SK-N-SH (cell line): ENCODE measurements around the gene AMDHD2. TPM values are rescaled to one million over a fixed set of nuclear protein-coding genes. Genes with fewer than 3 reads are reported as not detected.

ENCODE experiments used
- CTCF ChIA-PET: fragments of 300-600, 350-600 bp; formaldehyde crosslinking; extraction: SDS; loops from one replicate; lab custom pipeline; 2021; lab: Yijun Ruan, JAX
- POLR2A ChIA-PET: fragments of 350-600 bp; sonication (Branson Sonifier 250); formaldehyde crosslinking; extraction: SDS; loops from one replicate; lab custom pipeline; 2020; ENCODE audit warnings: antibody characterized with exemption, inconsistent platforms; lab: Yijun Ruan, JAX
- DNase-seq: peaks from one replicate; pipeline ENCODE4 v3.0.0; 2012
- H2AFZ ChIP-seq: fragments of 200-600 bp; sonication (generic); 2 replicates; pipeline ENCODE4 v1.8.1; 2016; ENCODE audit warnings: antibody characterized with exemption, mild to moderate bottlenecking, low read depth
- H3F3A ChIP-seq: fragments of 200-600 bp; sonication (generic); replicated peaks from 2 replicates; pipeline ENCODE3; 2016; ENCODE audit warnings: antibody characterized with exemption, mild to moderate bottlenecking; ENCODE audit not compliant: insufficient read depth
- H3K27ac ChIP-seq, 2 experiments: fragments of 200-500 bp in 1 of 2; fragments of 200-600 bp in 1 of 2; sonication (Bioruptor generic) in 1 of 2; sonication (generic), shearing (Covaris generic) in 1 of 2; 2 replicates each; pipeline versions ENCODE4 v1.5.1 to v1.6.1; 2014 to 2016; ENCODE audit warnings: low read depth in 2 of 2, inconsistent platforms in 1 of 2, low read length in 1 of 2, mild to moderate bottlenecking in 1 of 2, mixed read lengths in 1 of 2
- H3K27me3 ChIP-seq: fragments of 200-600 bp; sonication (generic), shearing (Covaris generic); 2 replicates; pipeline ENCODE4 v1.6.1; 2016; ENCODE audit warnings: mixed run types; ENCODE audit not compliant: insufficient read depth
- H3K36me3 ChIP-seq, 2 experiments: fragments of 200-500 bp in 1 of 2; fragments of 200-600 bp in 1 of 2; sonication (Bioruptor generic) in 1 of 2; sonication (generic) in 1 of 2; replicated peaks in 1 of 2; 2 replicates each; pipeline versions ENCODE3 to v1.5.1; 2014 to 2016; ENCODE audit warnings: low read length in 1 of 2, mild to moderate bottlenecking in 1 of 2; ENCODE audit not compliant: insufficient read depth in 2 of 2, control insufficient read depth in 1 of 2
- H3K4me1 ChIP-seq, 2 experiments: fragments of 200-500 bp in 1 of 2; fragments of 200-600 bp in 1 of 2; sonication (Bioruptor generic) in 1 of 2; sonication (generic), shearing (Covaris generic) in 1 of 2; 2 replicates each; pipeline versions ENCODE4 v1.5.1 to v1.6.1; 2014 to 2016; ENCODE audit warnings: low read depth in 1 of 2, low read length in 1 of 2, mixed run types in 1 of 2; ENCODE audit not compliant: insufficient read depth in 2 of 2, control insufficient read depth in 1 of 2
- H3K4me2 ChIP-seq: fragments of 200-600 bp; sonication (generic), shearing (Covaris generic); 2 replicates; pipeline ENCODE4 v1.6.1; 2017; ENCODE audit warnings: mixed run types
- H3K4me3 ChIP-seq, 2 experiments: fragments of 200-500 bp in 1 of 2; fragments of 200-600 bp in 1 of 2; sonication (Bioruptor generic) in 1 of 2; sonication (generic), shearing (Covaris generic) in 1 of 2; 2 replicates each; pipeline versions ENCODE4 v1.5.1 to v1.8.1; 2014 to 2016; ENCODE audit warnings: low read depth in 2 of 2, inconsistent platforms in 1 of 2, low read length in 1 of 2, mild to moderate bottlenecking in 1 of 2, mixed read lengths in 1 of 2, moderate library complexity in 1 of 2
- H3K79me2 ChIP-seq: fragments of 200-600 bp; sonication (generic); 2 replicates; pipeline ENCODE4 v1.8.1; 2017; ENCODE audit warnings: mild to moderate bottlenecking; ENCODE audit not compliant: insufficient read depth
- H3K9ac ChIP-seq: fragments of 200-600 bp; sonication (generic); 2 replicates; pipeline ENCODE4 v1.6.1; 2017; ENCODE audit warnings: mixed run types
- H3K9me2 ChIP-seq: fragments of 200-600 bp; sonication (generic); 2 replicates; pipeline ENCODE4 v1.6.1; 2017; ENCODE audit warnings: mixed run types
- H3K9me3 ChIP-seq: fragments of 200-600 bp; sonication (generic); 2 replicates; pipeline ENCODE4 v1.6.1; 2017; ENCODE audit warnings: mixed run types, mild to moderate bottlenecking, moderate library complexity
- H4K20me1 ChIP-seq: fragments of 200-600 bp; sonication (generic); 2 replicates; pipeline ENCODE4 v1.6.1; 2017; ENCODE audit warnings: mild to moderate bottlenecking, mixed run types; ENCODE audit not compliant: insufficient read depth
- CHD2 ChIP-seq: fragments of 150-350 bp; IDR thresholded peaks from 2 replicates; pipeline ENCODE4 v1.6.1; 2018; ENCODE audit warnings: low read length; ENCODE audit not compliant: partially characterized antibody
- ELF1 ChIP-seq: IDR thresholded peaks from 2 replicates; pipeline ENCODE4 v1.4.0; 2012
- EZH2phosphoT487 ChIP-seq: fragments of 200-600 bp; sonication (generic); IDR thresholded peaks from 2 replicates; pipeline ENCODE4 v1.6.1; 2017; ENCODE audit warnings: low read depth, mixed run types, mild to moderate bottlenecking, antibody characterized with exemption, moderate library complexity, borderline replicate concordance
- FOSL2 ChIP-seq: IDR thresholded peaks from 2 replicates; pipeline ENCODE4 v1.4.0; 2012; ENCODE audit warnings: low read depth, mild to moderate bottlenecking, moderate library complexity, borderline replicate concordance
- FOXJ3 ChIP-seq: sonication (generic); formaldehyde crosslinking; IDR thresholded peaks from 2 replicates; pipeline ENCODE4 v1.5.1; 2020; ENCODE audit warnings: mild to moderate bottlenecking, missing genetic modification reagents
- FOXM1 ChIP-seq: IDR thresholded peaks from 2 replicates; pipeline ENCODE4 v1.4.0; 2012; ENCODE audit warnings: low read depth, mild to moderate bottlenecking
- GATA2 ChIP-seq: sonication (generic); formaldehyde crosslinking; IDR thresholded peaks from 2 replicates; pipeline ENCODE4 v1.5.0; 2020; ENCODE audit warnings: mild to moderate bottlenecking, missing genetic modification reagents
- JUND ChIP-seq: IDR thresholded peaks from 2 replicates; pipeline ENCODE4 v1.4.0; 2012
- MEF2A ChIP-seq: IDR thresholded peaks from 2 replicates; pipeline ENCODE4 v1.4.0; 2012; ENCODE audit warnings: low read depth, borderline replicate concordance
- NRF1 ChIP-seq: IDR thresholded peaks from 2 replicates; pipeline ENCODE4 v1.6.1; 2012; ENCODE audit warnings: low read depth, mild to moderate bottlenecking, low read length
- RXRA ChIP-seq: IDR thresholded peaks from 2 replicates; pipeline ENCODE4 v1.4.0; 2012; ENCODE audit warnings: low read depth, mild to moderate bottlenecking, borderline replicate concordance
- SMC3 ChIP-seq: IDR thresholded peaks from 2 replicates; pipeline ENCODE4 v1.6.1; 2012; ENCODE audit warnings: low read depth, low read length, improper control_type of control experiment
- TCF12 ChIP-seq: IDR thresholded peaks from 2 replicates; pipeline ENCODE4 v1.4.0; 2012
- YY1 ChIP-seq: IDR thresholded peaks from 2 replicates; pipeline ENCODE4 v1.4.0; 2012; ENCODE audit warnings: low read depth, mild to moderate bottlenecking
- WGBS: methylation state at CpG from one replicate; pipeline ENCODE4 v1.1.6; 2017; ENCODE audit warnings: low lambda C conversion rate; 5-methylcytosine and 5-hydroxymethylcytosine counted together
- polyA plus RNA-seq, 3 experiments: library from polyadenylated mRNA; depleted of rRNA; stranded (reverse); fragments of >200 nt; gene quantifications; 2 replicates each; pipeline ENCODE4 v1.2.3, GENCODE V29; 2012
- TF ChIP-seq, protein P1 (sequence below): fragments of 150-350 bp; IDR thresholded peaks from 2 replicates; pipeline ENCODE4 v1.6.1; 2016; ENCODE audit warnings: mild to moderate bottlenecking, low read depth, low read length
- TF ChIP-seq, protein P2 (sequence below): IDR thresholded peaks from 2 replicates; pipeline ENCODE4 v1.4.0; 2012; ENCODE audit warnings: low read depth
- TF ChIP-seq, protein P3 (sequence below): fragments of 150-350 bp; IDR thresholded peaks from 2 replicates; pipeline ENCODE4 v1.6.1; 2017; ENCODE audit warnings: antibody characterized with exemption, low read length, low read depth, borderline replicate concordance
- TF ChIP-seq, protein P4 (sequence below): IDR thresholded peaks from 2 replicates; pipeline ENCODE4 v1.6.1; 2012; ENCODE audit warnings: mild to moderate bottlenecking, low read depth, low read length, moderate library complexity

Gene AMDHD2
- polyA plus RNA-seq, 1 of the 3 experiments (the other 2 are of a cell fraction) = 38.1 TPM

DNA sequence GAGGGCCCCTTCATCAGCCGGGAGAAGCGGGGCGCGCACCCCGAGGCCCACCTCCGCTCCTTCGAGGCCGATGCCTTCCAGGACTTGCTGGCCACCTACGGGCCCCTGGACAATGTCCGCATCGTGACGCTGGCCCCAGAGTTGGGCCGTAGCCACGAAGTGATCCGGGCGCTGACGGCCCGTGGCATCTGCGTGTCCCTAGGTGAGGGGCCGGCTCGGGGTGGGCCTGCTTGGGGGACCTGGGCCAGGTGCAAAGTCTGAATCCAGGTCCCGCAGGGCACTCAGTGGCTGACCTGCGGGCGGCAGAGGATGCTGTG, 7.6 kb downstream of the AMDHD2 start:
- no peaks in the 10 kb centered on the region for H3K9me2 ChIP-seq
- ChIA-PET POLR2A (no interaction called here), CTCF (no interaction called here)
- H3K4me1 ChIP-seq = peaks cover 0 to 8% of the 10 kb centered on the region in 2 experiments; a peak in 2 of 4 replicates
- H3K79me2 ChIP-seq = peaks cover 16% of the 10 kb centered on the region; the same call in 1 of the 2 replicates
- 95% methylated on average over 21 of the region's 24 CpGs for WGBS
- H3K4me3 ChIP-seq = no peak overlapping the region
- no peak for TF ChIP-seq ELF1
- no peak for TF ChIP-seq RXRA
- TF ChIP-seq, protein P1, sequence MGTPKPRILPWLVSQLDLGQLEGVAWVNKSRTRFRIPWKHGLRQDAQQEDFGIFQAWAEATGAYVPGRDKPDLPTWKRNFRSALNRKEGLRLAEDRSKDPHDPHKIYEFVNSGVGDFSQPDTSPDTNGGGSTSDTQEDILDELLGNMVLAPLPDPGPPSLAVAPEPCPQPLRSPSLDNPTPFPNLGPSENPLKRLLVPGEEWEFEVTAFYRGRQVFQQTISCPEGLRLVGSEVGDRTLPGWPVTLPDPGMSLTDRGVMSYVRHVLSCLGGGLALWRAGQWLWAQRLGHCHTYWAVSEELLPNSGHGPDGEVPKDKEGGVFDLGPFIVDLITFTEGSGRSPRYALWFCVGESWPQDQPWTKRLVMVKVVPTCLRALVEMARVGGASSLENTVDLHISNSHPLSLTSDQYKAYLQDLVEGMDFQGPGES = no peak
- no peak for TF ChIP-seq TCF12
- TF ChIP-seq, protein P2, sequence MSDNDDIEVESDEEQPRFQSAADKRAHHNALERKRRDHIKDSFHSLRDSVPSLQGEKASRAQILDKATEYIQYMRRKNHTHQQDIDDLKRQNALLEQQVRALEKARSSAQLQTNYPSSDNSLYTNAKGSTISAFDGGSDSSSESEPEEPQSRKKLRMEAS = no peak
- TF ChIP-seq, protein P3, sequence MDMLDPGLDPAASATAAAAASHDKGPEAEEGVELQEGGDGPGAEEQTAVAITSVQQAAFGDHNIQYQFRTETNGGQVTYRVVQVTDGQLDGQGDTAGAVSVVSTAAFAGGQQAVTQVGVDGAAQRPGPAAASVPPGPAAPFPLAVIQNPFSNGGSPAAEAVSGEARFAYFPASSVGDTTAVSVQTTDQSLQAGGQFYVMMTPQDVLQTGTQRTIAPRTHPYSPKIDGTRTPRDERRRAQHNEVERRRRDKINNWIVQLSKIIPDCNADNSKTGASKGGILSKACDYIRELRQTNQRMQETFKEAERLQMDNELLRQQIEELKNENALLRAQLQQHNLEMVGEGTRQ = no peak
- TF ChIP-seq MEF2A = no peak
- TF ChIP-seq EZH2phosphoT487 = no peak
- no peak for TF ChIP-seq FOXM1
- no peak for TF ChIP-seq NRF1
- no peak for TF ChIP-seq YY1
- no peak for TF ChIP-seq SMC3
- no peak for TF ChIP-seq GATA2 (CRISPR knock-in tag)
- peaks cover 3% of the 10 kb centered on the region for H3F3A ChIP-seq
- peaks cover 17 to 39% of the 10 kb centered on the region in 2 experiments for H3K36me3 ChIP-seq
- no peaks in the 10 kb centered on the region for H4K20me1 ChIP-seq
- no peak overlapping the region for H3K9ac ChIP-seq
- no peak overlapping the region for H3K27ac ChIP-seq
- DNase-seq = no peak
- H3K4me2 ChIP-seq = no peak overlapping the region
- H3K27me3 ChIP-seq = no peaks in the 10 kb centered on the region
- H2AFZ ChIP-seq = no peak overlapping the region
- H3K9me3 ChIP-seq = no peaks in the 10 kb centered on the region

DNA sequence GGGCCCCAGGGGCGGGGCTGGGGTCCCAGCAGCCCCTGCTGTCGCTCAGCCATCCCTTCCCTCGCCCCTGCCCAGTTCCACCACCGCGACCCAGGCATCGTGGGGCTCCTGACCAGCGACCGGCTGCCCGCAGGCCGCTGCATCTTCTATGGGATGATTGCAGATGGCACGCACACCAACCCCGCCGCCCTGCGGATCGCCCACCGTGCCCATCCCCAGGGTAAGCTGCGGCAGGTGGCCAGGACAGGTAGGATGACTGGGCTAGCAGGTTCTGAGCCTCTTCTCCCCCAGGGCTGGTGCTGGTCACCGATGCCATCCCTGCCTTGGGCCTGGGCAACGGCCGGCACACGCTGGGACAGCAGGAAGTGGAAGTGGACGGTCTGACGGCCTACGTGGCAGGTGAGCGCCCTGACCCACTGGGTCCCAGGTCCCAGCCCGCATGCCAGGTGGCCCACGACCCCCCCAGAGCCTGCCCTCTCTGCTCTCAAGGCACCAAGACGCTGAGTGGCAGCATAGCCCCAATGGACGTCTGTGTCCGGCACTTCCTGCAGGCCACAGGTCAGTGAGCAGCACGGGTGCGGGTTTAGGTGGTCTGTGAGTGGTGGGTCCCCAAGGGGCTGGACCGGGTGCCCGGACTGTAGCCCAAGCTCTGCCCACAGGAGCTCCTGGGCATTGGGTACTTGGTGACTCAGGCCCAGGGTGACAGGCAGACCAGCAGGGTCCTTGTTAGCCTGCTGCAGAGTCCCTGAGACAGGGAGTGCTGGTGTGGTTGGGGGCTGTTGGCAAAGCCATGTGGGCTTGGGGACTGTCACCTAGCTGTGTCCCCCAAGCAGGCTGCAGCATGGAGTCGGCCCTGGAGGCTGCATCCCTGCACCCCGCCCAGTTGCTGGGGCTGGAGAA, 8.2 kb downstream of the AMDHD2 start:
- H3K9ac ChIP-seq = no peak overlapping the region
- no peak overlapping the region for H3K27ac ChIP-seq
- no peaks in the 10 kb centered on the region for H3K9me3 ChIP-seq
- peaks cover 13 to 36% of the 10 kb centered on the region in 2 experiments for H3K36me3 ChIP-seq
- peaks cover 0 to 8% of the 10 kb centered on the region in 2 experiments; a peak in 2 of 4 replicates for H3K4me1 ChIP-seq
- ChIA-PET CTCF (no interaction called here), POLR2A (interaction anchor here (1.5 kb wide), 1 partner anchor 8 kb away, joined by 3 read pairs; the partner anchor contains the start of gene AMDHD2)
- no peaks in the 10 kb centered on the region for H3K9me2 ChIP-seq
- H3K79me2 ChIP-seq = peaks cover 9% of the 10 kb centered on the region; the same call in 1 of the 2 replicates
- peaks cover 3% of the 10 kb centered on the region for H3F3A ChIP-seq
- WGBS = 98% methylated on average over 10 of the region's 36 CpGs
- H3K4me3 ChIP-seq = no peak overlapping the region
- H3K4me2 ChIP-seq = no peak overlapping the region
- peak; percentile 14 for DNase-seq
- no peaks in the 10 kb centered on the region for H3K27me3 ChIP-seq
- no peaks in the 10 kb centered on the region for H4K20me1 ChIP-seq
- H2AFZ ChIP-seq = no peak overlapping the region
- no peak for TF ChIP-seq FOXJ3 (CRISPR knock-in tag)
- TF ChIP-seq, protein P3 = no peak
- no peak for TF ChIP-seq JUND
- TF ChIP-seq NRF1 = no peak
- no peak for TF ChIP-seq GATA2 (CRISPR knock-in tag)
- no peak for TF ChIP-seq SMC3
- TF ChIP-seq FOSL2 = no peak
- TF ChIP-seq, protein P4, sequence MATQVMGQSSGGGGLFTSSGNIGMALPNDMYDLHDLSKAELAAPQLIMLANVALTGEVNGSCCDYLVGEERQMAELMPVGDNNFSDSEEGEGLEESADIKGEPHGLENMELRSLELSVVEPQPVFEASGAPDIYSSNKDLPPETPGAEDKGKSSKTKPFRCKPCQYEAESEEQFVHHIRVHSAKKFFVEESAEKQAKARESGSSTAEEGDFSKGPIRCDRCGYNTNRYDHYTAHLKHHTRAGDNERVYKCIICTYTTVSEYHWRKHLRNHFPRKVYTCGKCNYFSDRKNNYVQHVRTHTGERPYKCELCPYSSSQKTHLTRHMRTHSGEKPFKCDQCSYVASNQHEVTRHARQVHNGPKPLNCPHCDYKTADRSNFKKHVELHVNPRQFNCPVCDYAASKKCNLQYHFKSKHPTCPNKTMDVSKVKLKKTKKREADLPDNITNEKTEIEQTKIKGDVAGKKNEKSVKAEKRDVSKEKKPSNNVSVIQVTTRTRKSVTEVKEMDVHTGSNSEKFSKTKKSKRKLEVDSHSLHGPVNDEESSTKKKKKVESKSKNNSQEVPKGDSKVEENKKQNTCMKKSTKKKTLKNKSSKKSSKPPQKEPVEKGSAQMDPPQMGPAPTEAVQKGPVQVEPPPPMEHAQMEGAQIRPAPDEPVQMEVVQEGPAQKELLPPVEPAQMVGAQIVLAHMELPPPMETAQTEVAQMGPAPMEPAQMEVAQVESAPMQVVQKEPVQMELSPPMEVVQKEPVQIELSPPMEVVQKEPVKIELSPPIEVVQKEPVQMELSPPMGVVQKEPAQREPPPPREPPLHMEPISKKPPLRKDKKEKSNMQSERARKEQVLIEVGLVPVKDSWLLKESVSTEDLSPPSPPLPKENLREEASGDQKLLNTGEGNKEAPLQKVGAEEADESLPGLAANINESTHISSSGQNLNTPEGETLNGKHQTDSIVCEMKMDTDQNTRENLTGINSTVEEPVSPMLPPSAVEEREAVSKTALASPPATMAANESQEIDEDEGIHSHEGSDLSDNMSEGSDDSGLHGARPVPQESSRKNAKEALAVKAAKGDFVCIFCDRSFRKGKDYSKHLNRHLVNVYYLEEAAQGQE = no peak
- no peak for TF ChIP-seq CHD2
- TF ChIP-seq, protein P1 = no peak
